GM18511 (cell line): ENCODE results near the gene SLC6A5.

Experiments
- ATAC-seq: cut with Tn5 transposase; IDR thresholded peaks from one replicate; pipeline ENCODE4 v1.9.1; 2021; ENCODE audit warnings: mild to moderate bottlenecking, moderate library complexity; ENCODE audit not compliant: unreplicated experiment

The SLC6A5 gene

GRCh38 chr11:20596205-20597153, 2.9 kb upstream of the SLC6A5 start:
- no peak for ATAC-seq

- ATAC-seq, result no peak
These were observed 2.2 kb upstream of the SLC6A5 start for GRCh38 chr11:20597154-20597679.

GRCh38 chr11:20597680-20598484, 1.5 kb upstream of the SLC6A5 start:
- no peak for ATAC-seq

- no peak for ATAC-seq
These were observed 916 bp upstream of the SLC6A5 start for GRCh38 chr11:20598492-20598891.

GRCh38 chr11:20600020-20600346, 575 bp downstream of the SLC6A5 start:
- no peak for ATAC-seq

- ATAC-seq, result no peak
These were observed 1.1 kb downstream of the SLC6A5 start for GRCh38 chr11:20600551-20600950.

GRCh38 chr11:20601221-20601914, 2.0 kb downstream of the SLC6A5 start:
- ATAC-seq, result no peak

DNA sequence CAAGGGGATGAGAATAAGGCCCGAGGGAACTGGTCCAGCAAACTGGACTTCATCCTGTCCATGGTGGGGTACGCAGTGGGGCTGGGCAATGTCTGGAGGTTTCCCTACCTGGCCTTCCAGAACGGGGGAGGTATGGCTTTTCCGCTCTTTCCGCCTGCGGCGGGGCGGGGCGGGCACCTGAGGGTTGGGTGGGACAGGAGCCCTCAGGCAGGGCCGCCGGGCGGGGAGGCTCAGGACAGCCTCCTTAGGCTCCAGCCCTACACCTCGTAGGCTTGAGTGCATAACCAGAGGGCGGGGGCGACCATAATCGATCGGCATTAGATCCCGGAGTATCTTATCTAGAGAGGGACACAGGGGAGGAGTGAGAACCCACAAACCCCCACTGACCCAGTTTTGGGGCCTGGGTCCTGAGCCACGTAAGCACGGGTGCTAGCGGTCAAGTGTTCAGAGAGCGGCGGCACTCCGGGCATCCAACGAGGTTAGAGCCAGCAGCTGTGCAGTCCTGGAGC, 4.9 kb downstream of the SLC6A5 start:
- ATAC-seq, result no peak

DNA sequence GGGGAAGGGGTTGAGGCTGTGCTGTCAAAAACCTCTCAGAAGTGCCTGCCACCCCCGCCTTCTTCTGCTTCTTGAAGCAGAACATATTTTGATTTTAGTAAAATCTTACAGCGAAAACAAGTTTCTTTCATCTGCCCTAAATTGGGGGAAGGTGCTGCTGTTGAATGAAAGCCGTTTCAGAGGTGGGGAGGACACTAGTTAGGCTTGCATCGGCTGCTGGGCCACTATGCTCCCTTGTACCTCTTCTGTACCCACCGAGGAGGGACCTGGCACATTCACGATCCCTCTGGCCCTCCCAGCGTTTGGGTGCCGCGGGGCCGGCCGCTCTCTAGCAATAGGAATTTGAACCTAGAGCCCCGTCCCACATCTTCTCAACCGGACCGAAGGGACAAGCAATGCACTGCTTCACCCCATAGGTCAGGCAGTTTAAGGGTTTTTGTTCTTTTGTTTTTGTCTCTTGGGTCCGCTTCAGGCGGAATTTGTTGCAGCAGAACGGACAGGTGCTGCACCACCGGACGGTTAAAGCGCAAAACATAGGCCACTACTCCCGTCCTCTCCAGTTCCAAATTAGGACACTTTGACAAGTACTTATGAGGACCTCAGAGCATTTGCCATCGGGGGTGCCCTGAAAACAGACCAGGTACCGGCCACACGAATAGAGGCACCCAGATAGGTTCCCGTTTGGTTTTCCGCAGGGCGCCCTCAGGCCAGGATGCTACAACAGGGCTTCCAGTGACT, 5.6 kb downstream of the SLC6A5 start:
- ATAC-seq, result no peak

- ATAC-seq, result no peak
These were observed 6.2 kb downstream of the SLC6A5 start for GRCh38 chr11:20605602-20606091.

- no peak for ATAC-seq
These were observed 9.5 kb downstream of the SLC6A5 start for GRCh38 chr11:20608934-20609333.

DNA sequence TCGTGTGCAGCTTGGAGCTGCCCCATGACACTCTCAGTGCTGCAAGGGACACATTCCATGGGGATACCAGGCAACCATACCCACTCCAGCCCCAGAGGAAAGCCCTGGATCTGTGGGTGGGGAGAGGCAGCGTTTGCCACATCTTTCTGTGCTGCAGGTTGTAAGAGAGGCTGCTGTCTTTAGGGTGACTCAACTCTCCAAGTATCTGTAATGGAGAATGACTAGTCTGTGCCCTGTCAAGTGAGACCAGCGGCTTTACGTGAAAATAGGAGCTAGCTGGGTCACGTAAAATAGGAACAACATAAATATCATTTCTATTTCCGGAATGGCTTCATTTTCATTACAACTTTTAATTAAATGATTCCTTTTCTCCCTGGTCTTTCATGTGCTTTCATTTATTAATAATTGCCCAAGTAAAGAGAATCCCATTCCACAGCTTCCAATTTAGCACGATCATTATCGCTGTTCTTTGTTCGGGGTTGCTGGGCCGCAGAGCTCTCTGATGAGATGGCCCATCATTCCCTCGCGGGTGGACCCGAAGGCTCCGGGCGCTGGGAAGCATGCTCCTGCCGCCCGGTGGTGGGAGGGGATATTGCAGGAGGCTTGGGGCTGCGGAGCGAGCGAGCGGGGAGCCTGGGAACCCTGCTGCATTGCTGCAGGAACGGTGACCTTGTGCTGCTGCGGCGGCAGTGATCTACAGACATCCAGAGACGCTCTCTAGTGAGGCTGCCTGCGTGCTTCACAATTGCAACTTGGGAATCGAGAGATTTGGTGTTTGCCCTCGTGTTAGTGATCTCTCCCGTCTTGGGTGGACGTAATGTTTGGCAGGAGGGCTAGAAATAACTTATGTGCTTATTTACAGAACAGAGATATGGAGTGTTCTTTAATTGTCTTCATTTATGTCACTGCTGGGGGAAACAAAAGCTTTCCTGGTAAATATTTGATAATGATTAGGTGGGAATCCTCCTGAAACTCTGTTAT, 10.6 kb downstream of the SLC6A5 start:
- peak; percentile 99 for ATAC-seq

- no peak for ATAC-seq
These were observed 11.4 kb downstream of the SLC6A5 start for GRCh38 chr11:20610825-20611224.

DNA sequence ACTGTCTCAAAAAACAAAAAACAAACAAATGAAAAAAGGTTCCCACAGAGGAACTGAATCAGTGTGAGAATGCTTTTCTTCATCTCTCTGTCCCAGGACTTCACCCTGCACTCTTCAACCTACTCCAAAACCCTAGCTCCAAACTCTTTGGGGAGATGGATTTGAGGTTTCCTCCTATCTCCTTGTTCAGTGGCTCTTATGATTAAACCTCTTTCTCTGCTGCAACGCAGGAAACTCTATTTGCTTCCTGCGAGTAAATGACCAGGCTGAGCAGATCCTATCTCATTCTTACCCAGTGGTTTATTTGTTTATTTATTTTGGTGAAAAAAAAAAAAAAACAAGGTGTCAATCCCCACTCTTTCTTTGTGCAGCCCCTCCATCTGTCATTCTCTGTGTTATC, 12.0 kb downstream of the SLC6A5 start:
- ATAC-seq, result no peak

- no peak for ATAC-seq
These were observed 12.5 kb downstream of the SLC6A5 start for GRCh38 chr11:20611892-20612291.

- ATAC-seq, result no peak
These were observed 13.0 kb downstream of the SLC6A5 start for GRCh38 chr11:20612416-20612815.

GRCh38 chr11:20616920-20617319, 17.5 kb downstream of the SLC6A5 start:
- no peak for ATAC-seq

- no peak for ATAC-seq
These were observed 18.1 kb downstream of the SLC6A5 start for GRCh38 chr11:20617346-20618005.
